Head of caudate nucleus (tissue), 42 donors: ENCODE results near the gene MYZAP.
A peak's percentile ranks its signal among the peaks of the same experiment; 100 is the strongest.

Experiments
- DNase-seq, 42 donors: peaks; one replicate each; pipeline versions ENCODE4 v3.0.0 to v3.0.0-alpha.2; 2020 to 2021; ENCODE audit warnings: mixed read lengths in 7 of 42
- intact Hi-C: fragments of 100-400 bp; cut with DNase I; formaldehyde crosslinking; loops from one replicate; pipeline ENCODE4 v1.15.0; 2022

Gene MYZAP

GRCh38 chr15:57647071-57647790, 55.5 kb downstream of the MYZAP start:
- intact Hi-C loops: no loop called here
- DNase-seq: no peak

GRCh38 chr15:57647791-57648130, 56.1 kb downstream of the MYZAP start:
- DNase-seq: no peak
- intact Hi-C loops: no loop called here

GRCh38 chr15:57649138-57649537, 57.4 kb downstream of the MYZAP start:
- intact Hi-C loops: no loop called here
- no peak for DNase-seq

- no peak for DNase-seq
- intact Hi-C loops: no loop called here
Observed at GRCh38 chr15:57651445-57651844, 59.7 kb downstream of the MYZAP start.

- DNase-seq: peak in 28 of 42 donors; percentile 7 to 66 (median 35)
- intact Hi-C loops: no loop called here
Observed at GRCh38 chr15:57652481-57652880, 60.8 kb downstream of the MYZAP start.

- DNase-seq: no peak
- intact Hi-C loops: no loop called here
Observed at GRCh38 chr15:57654153-57654852, 62.6 kb downstream of the MYZAP start.

- intact Hi-C loops: no loop called here
- no peak for DNase-seq
Observed at GRCh38 chr15:57655053-57655452, 63.3 kb downstream of the MYZAP start.

GRCh38 chr15:57655809-57656208, 64.1 kb downstream of the MYZAP start:
- intact Hi-C loops: no loop called here
- no peak for DNase-seq

GRCh38 chr15:57656434-57656833, 64.7 kb downstream of the MYZAP start:
- DNase-seq: no peak
- intact Hi-C loops: no loop called here

GRCh38 chr15:57657619-57658018, 65.9 kb downstream of the MYZAP start:
- intact Hi-C loops: no loop called here
- DNase-seq: no peak

GRCh38 chr15:57662091-57662744, 70.5 kb downstream of the MYZAP start:
- intact Hi-C loops: no loop called here
- no peak for DNase-seq

- DNase-seq: peak in 6 of 42 donors; percentile 11 to 29 (median 22)
- intact Hi-C loops: no loop called here
Observed at GRCh38 chr15:57662802-57663201, 71.1 kb downstream of the MYZAP start.

- no peak for DNase-seq
- intact Hi-C loops: no loop called here
Observed at GRCh38 chr15:57663262-57663661, 71.6 kb downstream of the MYZAP start.

- DNase-seq: no peak
- intact Hi-C loops: no loop called here
Observed at GRCh38 chr15:57665194-57665593, 73.5 kb downstream of the MYZAP start.

GRCh38 chr15:57665939-57666338, 74.2 kb downstream of the MYZAP start:
- intact Hi-C loops: no loop called here
- DNase-seq: no peak

- intact Hi-C loops: no loop called here
- DNase-seq: peak in 8 of 42 donors; percentile 7 to 53 (median 12)
Observed at GRCh38 chr15:57667171-57667849, 75.6 kb downstream of the MYZAP start.

GRCh38 chr15:57668016-57668415, 76.3 kb downstream of the MYZAP start:
- intact Hi-C loops: no loop called here
- no peak for DNase-seq

- intact Hi-C loops: no loop called here
- no peak for DNase-seq
Observed at GRCh38 chr15:57671636-57672035, 79.9 kb downstream of the MYZAP start.

GRCh38 chr15:57675481-57676181, 83.9 kb downstream of the MYZAP start:
- no peak for DNase-seq
- intact Hi-C loops: no loop called here
